K562 (cell line): Measurements from ENCODE around the gene ABCG5. TPM values are rescaled to one million over a fixed set of nuclear protein-coding genes. Genes with fewer than 3 reads are reported as not detected.

Experiments used
- ARID1B ChIP-seq: fragments of 450-650 bp; IDR thresholded peaks from 2 replicates; pipeline ENCODE4 v1.6.1; 2016; ENCODE audit warnings: antibody characterized with exemption, mild to moderate bottlenecking, inconsistent platforms
- CBFA2T3 ChIP-seq: fragments of 450-650 bp; IDR thresholded peaks from 2 replicates; pipeline ENCODE4 v1.6.1; 2017
- DPF2 ChIP-seq: fragments of 450-650 bp; IDR thresholded peaks from 2 replicates; pipeline ENCODE4 v1.6.1; 2016
- E2F4 ChIP-seq: sonication (generic); formaldehyde crosslinking; IDR thresholded peaks from 2 replicates; pipeline ENCODE4 v1.8.0; 2022; ENCODE audit warnings: mild to moderate bottlenecking, low read depth, missing genetic modification reagents
- HDAC3 ChIP-seq: fragments of 450-650 bp; IDR thresholded peaks from 2 replicates; pipeline ENCODE4 v1.6.1; 2018; ENCODE audit warnings: borderline replicate concordance, mild to moderate bottlenecking, moderate library complexity; ENCODE audit not compliant: partially characterized antibody
- HLTF ChIP-seq: fragments of 450-650 bp; IDR thresholded peaks from 2 replicates; pipeline ENCODE4 v1.6.1; 2016
- MEIS2 ChIP-seq: fragments of 450-650 bp; IDR thresholded peaks from 2 replicates; pipeline ENCODE4 v1.6.1; 2014; ENCODE audit warnings: mild to moderate bottlenecking; ENCODE audit not compliant: partially characterized antibody
- STAG1 ChIP-seq: sonication (generic); formaldehyde crosslinking; IDR thresholded peaks from 2 replicates; pipeline ENCODE4 v1.5.0; 2020; ENCODE audit warnings: missing genetic modification reagents, borderline replicate concordance
- TAL1 ChIP-seq: fragments of 450-650 bp; IDR thresholded peaks from 2 replicates; pipeline ENCODE4 v1.6.1; 2016; ENCODE audit warnings: mild to moderate bottlenecking
- TCF3 ChIP-seq: sonication (generic); formaldehyde crosslinking; IDR thresholded peaks from 2 replicates; pipeline ENCODE4 v1.4.0; 2020; ENCODE audit warnings: mild to moderate bottlenecking, missing genetic modification reagents
- TRIM28 ChIP-seq: fragments of 450-650 bp; IDR thresholded peaks from 2 replicates; pipeline ENCODE4 v1.6.1; 2017
- YY1 ChIP-seq, 3 experiments: IDR thresholded peaks; 2 replicates each; pipeline ENCODE4 v1.6.1; 2011; ENCODE audit warnings: low read length in 2 of 3, mild to moderate bottlenecking in 2 of 3, moderate library complexity in 2 of 3, borderline replicate concordance in 1 of 3, control low read depth in 1 of 3, low read depth in 1 of 3; ENCODE audit not compliant: insufficient read depth in 3 of 3, insufficient replicate concordance in 2 of 3, control insufficient read depth in 1 of 3, insufficient read length in 1 of 3; ENCODE audit errors: extremely low read depth in 1 of 3
- ZNF277 ChIP-seq: fragments of 250-450 bp; sonication (Bioruptor Pico); IDR thresholded peaks from 2 replicates; pipeline ENCODE4 v1.8.0; 2022; ENCODE audit warnings: inconsistent platforms, mild to moderate bottlenecking, moderate library complexity, borderline replicate concordance
- ZNF766 ChIP-seq: fragments of 200-800 bp; sonication (Bioruptor generic); conservative IDR thresholded peaks from 2 replicates; pipeline ENCODE4 v1.6.1; 2016; ENCODE audit warnings: missing genetic modification characterization, missing compliant biosample characterization
- ZNF778 ChIP-seq: fragments of 450-650 bp; formaldehyde crosslinking; IDR thresholded peaks from 2 replicates; pipeline ENCODE4 v1.4.0; 2020; ENCODE audit warnings: mild to moderate bottlenecking, moderate library complexity
- polyA plus RNA-seq, 8 experiments: library from polyadenylated mRNA; depleted of rRNA in 4 of 8; stranded (reverse) in 5 of 8; unstranded in 3 of 8; fragments of >200 nt; fragmentation: Nextera tagmentation in 2 of 8; fragmentation: Illumina TruSeq in 1 of 8; extraction: Ambion mirVana in 2 of 8; extraction: Trizol in 1 of 8; gene quantifications; 2 replicates each; pipeline versions ENCODE4 v1.2.1 to v1.2.3, GENCODE V29; 2011 to 2014; ENCODE audit warnings: inconsistent platforms in 1 of 8, missing spikeins in 1 of 8
- total RNA-seq, 7 experiments: library from RNA; depleted of rRNA in 6 of 7; stranded (reverse); fragments of >200 nt in 6 of 7; fragmentation: Illumina TruSeq in 2 of 7; extraction: Trizol in 2 of 7; gene quantifications; 2 replicates each; pipeline versions ENCODE4 v1.2.1 to v1.2.3, GENCODE V29; 2011 to 2021; ENCODE audit warnings: low replicate concordance in 1 of 7
- TF ChIP-seq, protein P1 (sequence below): fragments of 250-450 bp; sonication (Bioruptor Pico); IDR thresholded peaks from 2 replicates; pipeline ENCODE4 v1.4.0; 2020
- TF ChIP-seq, protein P2 (sequence below), 2 experiments: IDR thresholded peaks in 1 of 2; conservative IDR thresholded peaks in 1 of 2; 2 replicates each; pipeline ENCODE4 v1.6.1; 2016; ENCODE audit warnings: low read depth in 2 of 2, mild to moderate bottlenecking in 1 of 2, missing compliant biosample characterization in 1 of 2, missing genetic modification characterization in 1 of 2, moderate library complexity in 1 of 2

Gene ABCG5
- total and polyA plus RNA-seq, 9 of the 15 experiments (the other 6 are each of a cell fraction or from before 2014, with no cell fraction given): 0.01 TPM; not detected in 7

GRCh38 chr2:43810452-43810851 lies 28.2 kb downstream of the ABCG5 start (continued):
- TF ChIP-seq HLTF: no peak
- TF ChIP-seq MEIS2: peak; percentile 68
- TF ChIP-seq YY1 (IDR thresholded peaks at IDR 0.05; ENCODE audit: borderline replicate concordance in 1 of 3, control insufficient read depth in 1 of 3, extremely low read depth in 1 of 3, insufficient read depth in 3 of 3, insufficient read length in 1 of 3, insufficient replicate concordance in 2 of 3, low read depth in 1 of 3, low read length in 2 of 3): no peak
- TF ChIP-seq, protein P1, sequence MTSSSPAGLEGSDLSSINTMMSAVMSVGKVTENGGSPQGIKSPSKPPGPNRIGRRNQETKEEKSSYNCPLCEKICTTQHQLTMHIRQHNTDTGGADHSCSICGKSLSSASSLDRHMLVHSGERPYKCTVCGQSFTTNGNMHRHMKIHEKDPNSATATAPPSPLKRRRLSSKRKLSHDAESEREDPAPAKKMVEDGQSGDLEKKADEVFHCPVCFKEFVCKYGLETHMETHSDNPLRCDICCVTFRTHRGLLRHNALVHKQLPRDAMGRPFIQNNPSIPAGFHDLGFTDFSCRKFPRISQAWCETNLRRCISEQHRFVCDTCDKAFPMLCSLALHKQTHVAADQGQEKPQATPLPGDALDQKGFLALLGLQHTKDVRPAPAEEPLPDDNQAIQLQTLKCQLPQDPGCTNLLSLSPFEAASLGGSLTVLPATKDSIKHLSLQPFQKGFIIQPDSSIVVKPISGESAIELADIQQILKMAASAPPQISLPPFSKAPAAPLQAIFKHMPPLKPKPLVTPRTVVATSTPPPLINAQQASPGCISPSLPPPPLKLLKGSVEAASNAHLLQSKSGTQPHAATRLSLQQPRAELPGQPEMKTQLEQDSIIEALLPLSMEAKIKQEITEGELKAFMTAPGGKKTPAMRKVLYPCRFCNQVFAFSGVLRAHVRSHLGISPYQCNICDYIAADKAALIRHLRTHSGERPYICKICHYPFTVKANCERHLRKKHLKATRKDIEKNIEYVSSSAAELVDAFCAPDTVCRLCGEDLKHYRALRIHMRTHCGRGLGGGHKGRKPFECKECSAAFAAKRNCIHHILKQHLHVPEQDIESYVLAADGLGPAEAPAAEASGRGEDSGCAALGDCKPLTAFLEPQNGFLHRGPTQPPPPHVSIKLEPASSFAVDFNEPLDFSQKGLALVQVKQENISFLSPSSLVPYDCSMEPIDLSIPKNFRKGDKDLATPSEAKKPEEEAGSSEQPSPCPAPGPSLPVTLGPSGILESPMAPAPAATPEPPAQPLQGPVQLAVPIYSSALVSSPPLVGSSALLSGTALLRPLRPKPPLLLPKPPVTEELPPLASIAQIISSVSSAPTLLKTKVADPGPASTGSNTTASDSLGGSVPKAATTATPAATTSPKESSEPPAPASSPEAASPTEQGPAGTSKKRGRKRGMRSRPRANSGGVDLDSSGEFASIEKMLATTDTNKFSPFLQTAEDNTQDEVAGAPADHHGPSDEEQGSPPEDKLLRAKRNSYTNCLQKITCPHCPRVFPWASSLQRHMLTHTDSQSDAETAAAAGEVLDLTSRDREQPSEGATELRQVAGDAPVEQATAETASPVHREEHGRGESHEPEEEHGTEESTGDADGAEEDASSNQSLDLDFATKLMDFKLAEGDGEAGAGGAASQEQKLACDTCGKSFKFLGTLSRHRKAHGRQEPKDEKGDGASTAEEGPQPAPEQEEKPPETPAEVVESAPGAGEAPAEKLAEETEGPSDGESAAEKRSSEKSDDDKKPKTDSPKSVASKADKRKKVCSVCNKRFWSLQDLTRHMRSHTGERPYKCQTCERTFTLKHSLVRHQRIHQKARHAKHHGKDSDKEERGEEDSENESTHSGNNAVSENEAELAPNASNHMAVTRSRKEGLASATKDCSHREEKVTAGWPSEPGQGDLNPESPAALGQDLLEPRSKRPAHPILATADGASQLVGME (CRISPR knock-in tag): no peak
- peak; percentile 21; the same call in 1 of the 2 replicates for TF ChIP-seq DPF2
- no peak for TF ChIP-seq ZNF766 (CRISPR knock-in tag)
- TF ChIP-seq TAL1: peak; percentile 71
- TF ChIP-seq ZNF277 (CRISPR knock-in tag): no peak
- peak; percentile 32; the same call in 1 of the 2 replicates for TF ChIP-seq ARID1B
- TF ChIP-seq HDAC3: no peak
- TF ChIP-seq TCF3 (CRISPR knock-in tag): peak; percentile 71
- no peak for TF ChIP-seq TRIM28
- TF ChIP-seq CBFA2T3: peak; percentile 73
- no peak for TF ChIP-seq E2F4 (CRISPR knock-in tag)
- no peak for TF ChIP-seq ZNF778
- TF ChIP-seq, protein P2, sequence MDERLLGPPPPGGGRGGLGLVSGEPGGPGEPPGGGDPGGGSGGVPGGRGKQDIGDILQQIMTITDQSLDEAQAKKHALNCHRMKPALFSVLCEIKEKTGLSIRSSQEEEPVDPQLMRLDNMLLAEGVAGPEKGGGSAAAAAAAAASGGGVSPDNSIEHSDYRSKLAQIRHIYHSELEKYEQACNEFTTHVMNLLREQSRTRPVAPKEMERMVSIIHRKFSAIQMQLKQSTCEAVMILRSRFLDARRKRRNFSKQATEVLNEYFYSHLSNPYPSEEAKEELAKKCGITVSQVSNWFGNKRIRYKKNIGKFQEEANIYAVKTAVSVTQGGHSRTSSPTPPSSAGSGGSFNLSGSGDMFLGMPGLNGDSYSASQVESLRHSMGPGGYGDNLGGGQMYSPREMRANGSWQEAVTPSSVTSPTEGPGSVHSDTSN (CRISPR knock-in tag; IDR thresholded peaks at IDR 0.05; ENCODE audit: low read depth): no peak
- TF ChIP-seq, protein P2 (tag; conservative IDR thresholded peaks at IDR 0.05; ENCODE audit: low read depth): peak; percentile 67
- no peak for TF ChIP-seq STAG1 (CRISPR knock-in tag)
